RWPE1 (cell line): ENCODE data around the gene POLA2.
"Not testable (repeated sequence)": the region's sequence is repeated elsewhere in the genome, so short reads cannot be mapped to it uniquely, and the experiment has no call there.

Source experiments
- CTCF ChIA-PET: fragments of 350-600 bp; sonication (Branson Sonifier 250); formaldehyde crosslinking; extraction: SDS; loops from one replicate; lab custom pipeline; 2021; lab: Yijun Ruan, JAX
- POLR2A ChIA-PET: fragments of 400-600 bp; formaldehyde crosslinking; extraction: SDS; loops from one replicate; lab custom pipeline; 2020; ENCODE audit warnings: antibody characterized with exemption; ENCODE audit not compliant: low non-redundant PET; lab: Yijun Ruan, JAX
- DNase-seq: peaks from one replicate; pipeline ENCODE4 v3.0.0; 2012; ENCODE audit warnings: low spot score
- H3K27ac ChIP-seq: fragments of 450-650 bp; 2 replicates; pipeline ENCODE4 v1.5.1; 2017
- CTCF ChIP-seq: fragments of 450-650 bp; conservative IDR thresholded peaks from 2 replicates; pipeline ENCODE4 v1.5.1; 2017; ENCODE audit warnings: low read depth, mild to moderate bottlenecking

POLA2 gene

GRCh38 chr11:65241134-65241533, 20.6 kb upstream of the POLA2 start:
- POLR2A ChIA-PET = no interaction called here
- CTCF ChIA-PET = no interaction called here
- DNase-seq = no peak
- no peak overlapping the region for H3K27ac ChIP-seq
- no peak for TF ChIP-seq CTCF

- ChIA-PET POLR2A (no interaction called here), CTCF (no interaction called here)
- DNase-seq = no peak
- TF ChIP-seq CTCF = no peak
- H3K27ac ChIP-seq = no peak overlapping the region
Observed at GRCh38 chr11:65241692-65242091, 20.1 kb upstream of the POLA2 start.

GRCh38 chr11:65242389-65242788, 19.4 kb upstream of the POLA2 start:
- no peak for TF ChIP-seq CTCF
- ChIA-PET CTCF (interaction anchor here (0.7 to 1.3 kb wide), 2 partner anchors 37 to 132 kb away, joined by 3 to 4 read pairs; no protein-coding TSS in a partner anchor), POLR2A (no interaction called here)

DNA sequence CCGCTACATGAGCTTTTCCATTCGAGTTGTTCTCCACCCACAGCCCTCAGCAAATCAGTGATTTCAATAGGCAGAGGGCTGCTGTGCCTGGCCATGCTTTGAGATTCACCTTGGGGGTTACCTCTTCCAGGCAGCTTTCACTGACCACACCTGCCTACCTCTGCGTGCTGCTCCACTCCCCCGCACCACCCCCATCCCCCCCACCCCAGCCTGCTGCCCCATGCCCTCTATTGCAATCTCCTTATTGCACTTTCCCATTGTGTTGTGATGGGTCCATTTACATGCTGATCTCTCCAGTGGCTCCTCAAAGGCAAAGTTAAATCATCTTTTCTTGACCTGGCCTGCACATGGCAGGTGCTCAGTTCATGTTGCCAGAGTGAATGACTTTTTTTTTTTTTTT, 18.0 kb upstream of the POLA2 start:
- CTCF ChIA-PET = interaction anchor here (0.6 to 1.3 kb wide), 2 partner anchors 68 to 133 kb away, joined by 3 to 4 read pairs; no protein-coding TSS in a partner anchor
- DNase-seq = no peak

More at GRCh38 chr11:65242389-65242788, 19.4 kb upstream of the POLA2 start:
- no peak overlapping the region for H3K27ac ChIP-seq
- DNase-seq = no peak

GRCh38 chr11:65245046-65245445, 16.7 kb upstream of the POLA2 start:
- ChIA-PET POLR2A (interaction anchor here (0.5 kb wide), 1 partner anchor 80 kb away, joined by 4 read pairs; no protein-coding TSS in a partner anchor), CTCF (interaction anchor here (0.5 to 0.6 kb wide), 2 partner anchors 33 to 111 kb away, joined by 3 read pairs; no protein-coding TSS in a partner anchor)
- H3K27ac ChIP-seq, DNase-seq: not testable (repeated sequence)

More for the DNA sequence above, 18.0 kb upstream of the POLA2 start:
- H3K27ac ChIP-seq = no peak overlapping the region
- no peak for TF ChIP-seq CTCF
- POLR2A ChIA-PET = no interaction called here

DNA sequence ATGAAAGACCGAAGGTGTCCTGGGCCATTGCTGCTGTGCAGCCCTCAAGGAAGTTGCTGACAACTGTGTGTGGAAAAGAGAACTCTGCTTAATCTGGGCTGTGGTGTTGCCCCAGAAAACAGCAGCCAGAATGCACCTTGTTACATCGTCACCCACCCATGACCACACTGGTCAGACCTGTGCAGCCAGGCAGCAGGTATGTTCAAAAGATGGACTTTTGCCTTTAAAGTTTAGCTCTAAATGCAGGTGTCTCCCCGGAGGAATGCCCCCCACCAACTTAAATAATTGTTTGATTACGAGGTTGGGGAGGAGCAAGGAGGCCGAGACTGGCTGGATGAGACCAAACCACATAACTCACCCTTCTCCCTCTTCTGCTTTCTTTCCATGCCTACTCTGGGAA, 15.3 kb upstream of the POLA2 start:
- TF ChIP-seq CTCF = no peak
- POLR2A ChIA-PET = no interaction called here
- CTCF ChIA-PET = interaction anchor here (0.6 to 0.7 kb wide), 2 partner anchors 13 to 84 kb away, joined by 3 to 6 read pairs; no protein-coding TSS in a partner anchor

DNA sequence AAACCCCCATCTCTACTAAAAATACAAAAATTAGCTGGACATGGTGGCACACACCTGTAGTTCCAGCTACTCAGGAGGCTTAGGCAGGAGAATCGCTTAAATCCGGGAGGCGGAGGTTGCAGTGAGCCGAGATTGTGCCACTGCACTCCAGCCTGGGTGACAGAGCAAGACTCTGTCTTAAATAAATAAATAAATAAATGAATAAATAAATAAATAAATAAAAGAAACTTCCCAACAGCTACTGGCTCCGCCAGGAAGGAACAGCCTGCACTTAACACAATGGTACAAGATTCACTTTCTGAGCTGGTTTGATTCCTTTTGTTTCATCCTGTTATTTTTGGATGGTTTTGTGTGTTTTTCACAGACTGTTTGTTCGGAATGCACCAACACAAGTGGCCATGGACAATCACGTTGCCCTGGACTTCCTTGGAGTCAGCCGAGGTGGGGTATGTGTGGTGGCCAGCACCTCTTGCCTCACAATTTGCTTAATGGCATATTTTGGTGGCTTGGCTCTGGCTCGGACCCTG, 13.5 kb upstream of the POLA2 start:
- H3K27ac ChIP-seq, POLR2A ChIA-PET, DNase-seq: not testable (repeated sequence)
- CTCF ChIA-PET = interaction anchor here (0.8 to 0.9 kb wide), 2 partner anchors 23 to 67 kb away, joined by 3 read pairs; no protein-coding TSS in a partner anchor

More for the DNA sequence above, 15.3 kb upstream of the POLA2 start:
- no peak for DNase-seq
- H3K27ac ChIP-seq = no peak overlapping the region
